ENCODE results near the gene E2F6. TPM values are rescaled to one million over a fixed set of nuclear protein-coding genes. Genes with fewer than 3 reads are reported as not detected.
"Not testable (repeated sequence)": the region's sequence is repeated elsewhere in the genome, so short reads cannot be mapped to it uniquely, and the experiment has no call there.

E2F6 gene
- total RNA-seq, 2 donors from 2014 or later: 5.8 to 8.6 TPM

DNA sequence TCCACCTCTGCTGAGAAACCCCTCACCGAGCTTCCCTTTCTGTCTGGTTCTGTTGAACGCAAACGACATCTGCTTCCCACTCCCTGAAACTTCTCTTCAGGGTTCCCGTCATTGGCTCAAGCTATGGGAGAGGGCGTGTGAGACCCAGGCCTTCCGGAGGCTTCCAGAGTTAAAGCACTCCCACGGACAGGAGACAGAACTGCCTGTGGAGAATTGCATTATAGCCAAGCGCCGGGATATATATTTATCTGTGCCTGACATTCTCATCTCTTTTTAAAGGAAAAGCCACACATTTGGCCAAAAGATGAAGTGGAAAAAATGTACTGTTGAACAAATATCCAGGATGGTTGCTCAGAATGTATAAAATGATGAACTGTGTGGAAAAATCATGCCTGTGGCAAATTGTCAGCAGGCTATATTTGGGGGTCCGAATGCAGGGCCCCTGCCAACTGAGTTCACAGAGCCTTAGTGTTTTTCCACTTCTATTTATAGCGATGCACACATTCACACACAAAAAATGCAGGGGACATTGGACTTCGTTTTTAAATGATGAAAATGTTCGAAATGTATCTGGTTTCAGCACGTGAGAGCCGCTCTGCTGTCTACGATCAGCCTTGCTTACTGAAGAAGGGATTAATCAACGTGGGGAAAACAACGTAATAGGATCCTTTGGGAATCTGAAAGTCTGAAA is 59.5 kb downstream of the E2F6 start:
- Mint-ChIP-seq H3K4me3 (no peak overlapping the region), H3K27me3 (peaks cover 11% of the 10 kb centered on the region), H3K27ac (no peak overlapping the region), H3K9me3 (no peaks in the 10 kb centered on the region), H3K36me3 (ENCODE audit: low read depth) (no peaks in the 10 kb centered on the region), H3K4me1 (no peaks in the 10 kb centered on the region)
- no peak for ATAC-seq (replicated peaks)

DNA sequence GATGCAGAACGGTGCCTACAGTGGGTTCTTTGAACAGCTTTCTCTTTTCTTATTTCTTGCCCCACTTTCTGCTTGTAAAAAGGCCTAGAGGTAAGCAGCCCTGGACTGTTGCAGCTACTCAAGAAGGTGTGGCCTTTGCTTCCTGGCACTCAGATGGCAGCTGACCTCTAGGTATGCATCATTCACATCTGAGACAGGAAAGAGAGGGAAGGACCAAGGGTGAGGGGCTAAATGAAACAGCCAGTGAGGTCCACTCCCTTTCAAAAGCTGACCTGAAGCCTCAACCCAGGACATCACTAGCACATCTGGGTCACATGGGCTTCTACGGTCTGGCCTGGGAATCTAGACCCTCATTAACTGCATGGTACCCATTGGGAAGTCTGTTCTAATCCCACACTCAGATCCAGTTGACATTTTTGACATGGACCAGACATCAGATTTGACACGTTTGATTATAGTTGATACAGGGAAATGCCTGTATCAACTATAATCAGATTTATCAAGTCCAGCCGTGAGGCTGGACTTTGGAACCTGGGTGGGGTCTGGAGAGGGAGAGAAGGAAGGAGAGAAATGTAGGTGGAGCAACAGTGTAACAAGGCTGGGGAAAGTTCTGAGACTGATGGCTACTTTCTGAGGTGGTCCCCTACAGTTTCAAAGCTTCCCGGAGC is 60.2 kb downstream of the E2F6 start:
- Mint-ChIP-seq H3K4me1 (no peaks in the 10 kb centered on the region), H3K27me3 (peaks cover 8% of the 10 kb centered on the region), H3K36me3 (ENCODE audit: low read depth) (no peaks in the 10 kb centered on the region), H3K4me3 (no peak overlapping the region), H3K27ac (no peak overlapping the region), H3K9me3 (no peaks in the 10 kb centered on the region)
- no peak for ATAC-seq (replicated peaks)

DNA sequence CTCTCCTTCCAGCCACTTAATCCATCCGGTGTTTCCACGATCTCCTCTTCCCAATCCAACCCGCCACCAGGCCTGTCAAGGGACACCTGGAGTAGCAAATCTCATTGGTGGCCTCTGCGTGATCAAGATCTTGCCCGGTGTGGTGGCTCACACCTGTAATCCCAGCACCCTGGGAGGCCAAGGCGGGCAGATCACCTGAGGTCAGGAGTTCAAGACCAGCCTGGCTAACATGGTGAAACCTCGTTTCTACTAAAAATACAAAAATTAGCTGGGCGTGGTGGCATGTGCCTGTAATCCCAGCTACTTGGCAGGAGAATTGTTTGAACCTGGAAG is 60.9 kb downstream of the E2F6 start:
- not testable (repeated sequence) for H3K4me1 Mint-ChIP-seq

DNA sequence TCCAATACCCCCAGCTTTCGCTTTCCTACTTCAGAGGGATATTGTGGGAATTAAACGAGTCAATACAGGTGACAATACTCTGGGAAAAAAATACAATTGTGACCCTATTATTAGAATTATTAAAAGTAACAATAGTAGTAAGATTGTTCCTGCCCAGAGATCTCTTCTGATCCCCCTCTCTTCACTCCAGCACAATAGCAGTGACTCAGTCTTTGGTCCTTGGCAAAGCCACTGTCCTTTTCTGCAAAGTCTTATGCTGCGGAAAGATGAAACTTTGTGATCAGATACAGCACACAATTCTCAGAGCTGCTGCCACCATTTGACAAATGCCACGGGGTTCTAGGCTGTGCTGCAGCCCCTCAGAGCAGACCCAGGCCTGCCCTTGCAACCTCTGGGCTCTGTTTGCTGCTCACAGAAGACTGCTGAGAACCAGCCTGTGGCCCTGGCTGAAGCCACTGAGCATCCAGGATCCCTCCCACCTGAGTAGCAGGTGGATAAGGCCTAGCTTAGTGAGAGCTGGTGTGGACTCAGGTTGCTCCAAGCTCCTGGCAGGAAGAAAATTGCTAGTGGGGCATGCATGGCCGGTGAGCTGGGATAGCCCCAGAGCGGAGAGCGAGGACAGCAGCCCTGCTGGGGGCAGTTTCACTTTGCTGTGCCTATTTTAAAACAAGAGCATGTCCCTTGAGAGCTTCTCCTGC is 61.4 kb downstream of the E2F6 start:
- H3K9me3 Mint-ChIP-seq: no peaks in the 10 kb centered on the region
- H3K27ac Mint-ChIP-seq: no peak overlapping the region
- ATAC-seq (replicated peaks): no peak
- H3K4me1 Mint-ChIP-seq: no peaks in the 10 kb centered on the region
- peaks cover 7% of the 10 kb centered on the region for H3K27me3 Mint-ChIP-seq
- no peaks in the 10 kb centered on the region for H3K36me3 Mint-ChIP-seq (ENCODE audit: low read depth)
- no peak overlapping the region for H3K4me3 Mint-ChIP-seq

More for the DNA sequence above, 60.9 kb downstream of the E2F6 start:
- not testable (repeated sequence) for H3K27me3 Mint-ChIP-seq; H3K4me3 Mint-ChIP-seq; H3K27ac Mint-ChIP-seq; H3K9me3 Mint-ChIP-seq; H3K36me3 Mint-ChIP-seq (ENCODE audit: low read depth); ATAC-seq (replicated peaks)

GRCh38 chr2:11402436-11402835 is 63.5 kb downstream of the E2F6 start:
- Mint-ChIP-seq H3K9me3 (no peaks in the 10 kb centered on the region), H3K4me3 (no peak overlapping the region), H3K27me3 (peaks cover 16% of the 10 kb centered on the region)

DNA sequence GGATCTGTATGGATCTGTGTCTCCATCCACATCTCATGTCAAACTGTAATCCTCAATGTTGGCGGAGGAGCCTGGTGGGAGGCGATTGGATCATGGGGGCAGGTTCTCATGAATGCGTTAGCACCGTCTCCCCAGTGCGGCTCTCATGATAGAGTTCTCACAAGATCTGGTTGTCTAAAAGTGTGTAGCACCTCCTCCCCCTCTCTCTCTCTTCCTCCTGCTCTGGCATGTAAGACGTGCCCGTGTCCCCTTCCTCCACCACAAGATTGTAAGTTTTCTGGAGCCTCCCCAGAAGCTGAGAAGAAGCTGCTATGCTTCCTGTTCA is 66.6 kb downstream of the E2F6 start:
- H3K27me3 Mint-ChIP-seq: peaks cover 13% of the 10 kb centered on the region
- ATAC-seq (replicated peaks): no peak
- no peaks in the 10 kb centered on the region for H3K36me3 Mint-ChIP-seq (ENCODE audit: low read depth)
- H3K4me1 Mint-ChIP-seq: no peaks in the 10 kb centered on the region
- H3K4me3 Mint-ChIP-seq: no peak overlapping the region
- no peaks in the 10 kb centered on the region for H3K9me3 Mint-ChIP-seq
- H3K27ac Mint-ChIP-seq: no peak overlapping the region

More at GRCh38 chr2:11402436-11402835, 63.5 kb downstream of the E2F6 start:
- no peaks in the 10 kb centered on the region for H3K4me1 Mint-ChIP-seq
- no peak overlapping the region for H3K27ac Mint-ChIP-seq
- no peaks in the 10 kb centered on the region for H3K36me3 Mint-ChIP-seq (ENCODE audit: low read depth)
- no peak for ATAC-seq (replicated peaks)

DNA sequence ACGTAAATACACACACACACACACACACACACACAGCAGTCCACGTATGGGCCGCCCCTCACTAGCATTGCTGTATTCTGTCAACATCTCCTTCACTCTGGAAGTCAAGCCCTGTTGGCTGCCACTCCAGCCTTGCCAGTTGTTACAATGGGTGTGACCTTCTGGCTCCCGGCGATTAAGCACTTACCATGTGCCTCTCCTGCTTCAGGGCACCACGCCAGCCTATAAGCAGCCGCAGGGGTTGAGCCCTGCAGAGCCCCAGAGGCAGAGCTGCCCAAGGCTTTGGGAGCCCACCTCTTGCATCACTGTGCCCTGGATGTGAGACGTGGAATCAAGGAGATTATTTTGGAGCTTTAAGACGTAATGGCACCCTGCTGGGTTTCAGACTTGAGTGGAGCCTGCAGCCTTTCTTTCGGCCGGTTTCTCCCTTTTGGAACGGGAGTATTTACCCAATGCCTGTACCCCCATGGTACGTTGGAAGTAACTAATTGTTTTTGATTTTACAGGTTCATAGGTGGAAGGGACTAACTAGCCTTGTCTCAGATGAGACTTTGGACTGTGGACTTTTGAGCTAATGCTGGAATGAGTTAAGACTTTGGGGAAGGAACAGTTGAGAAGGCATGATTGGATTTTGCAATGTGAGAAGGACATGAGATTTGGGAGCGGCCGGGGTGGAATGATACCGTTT is 67.1 kb downstream of the E2F6 start:
- H3K27ac Mint-ChIP-seq: no peak overlapping the region
- ATAC-seq (replicated peaks): no peak
- H3K4me1 Mint-ChIP-seq: no peaks in the 10 kb centered on the region
- H3K4me3 Mint-ChIP-seq: no peak overlapping the region
- no peaks in the 10 kb centered on the region for H3K9me3 Mint-ChIP-seq
- H3K36me3 Mint-ChIP-seq (ENCODE audit: low read depth): no peaks in the 10 kb centered on the region
- peaks cover 13% of the 10 kb centered on the region for H3K27me3 Mint-ChIP-seq

DNA sequence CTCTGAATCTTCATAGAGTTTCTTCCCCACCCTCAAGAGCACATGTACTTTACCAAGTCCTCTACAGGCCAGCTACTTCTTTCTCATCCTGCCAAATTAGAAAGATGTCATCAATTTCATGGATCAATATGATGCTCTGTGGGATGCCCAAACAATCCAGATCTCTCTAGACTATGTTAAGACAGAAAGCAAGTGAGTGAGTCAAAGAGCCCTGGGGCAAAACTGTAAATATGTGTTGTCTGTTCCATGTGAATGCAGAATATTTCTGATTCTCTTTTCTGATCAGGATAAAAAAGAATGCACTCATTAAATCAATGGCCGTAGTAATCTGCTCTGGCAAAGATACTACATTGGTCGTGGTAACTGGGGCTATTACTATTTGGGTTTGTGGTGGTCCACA is 68.4 kb downstream of the E2F6 start:
- no peak for ATAC-seq (replicated peaks)
- Mint-ChIP-seq H3K27ac (no peak overlapping the region), H3K27me3 (peaks cover 13% of the 10 kb centered on the region)

GRCh38 chr2:11396467-11397445 is 69.2 kb downstream of the E2F6 start:
- Mint-ChIP-seq H3K36me3 (ENCODE audit: low read depth) (no peaks in the 10 kb centered on the region), H3K27me3 (peaks cover 13% of the 10 kb centered on the region), H3K4me3 (no peak overlapping the region), H3K4me1 (no peaks in the 10 kb centered on the region), H3K9me3 (no peaks in the 10 kb centered on the region), H3K27ac (no peak overlapping the region)
- no peak for ATAC-seq (replicated peaks)

More for the DNA sequence above, 68.4 kb downstream of the E2F6 start:
- Mint-ChIP-seq H3K4me3 (no peak overlapping the region), H3K4me1 (no peaks in the 10 kb centered on the region), H3K9me3 (no peaks in the 10 kb centered on the region), H3K36me3 (ENCODE audit: low read depth) (no peaks in the 10 kb centered on the region)

GRCh38 chr2:11396021-11396420 is 69.9 kb downstream of the E2F6 start:
- H3K36me3 Mint-ChIP-seq (ENCODE audit: low read depth): no peaks in the 10 kb centered on the region
- no peaks in the 10 kb centered on the region for H3K4me1 Mint-ChIP-seq
- no peak overlapping the region for H3K27ac Mint-ChIP-seq
- H3K4me3 Mint-ChIP-seq: no peak overlapping the region
- no peak for ATAC-seq (replicated peaks)
- peaks cover 17% of the 10 kb centered on the region for H3K27me3 Mint-ChIP-seq
- H3K9me3 Mint-ChIP-seq: no peaks in the 10 kb centered on the region

- H3K27me3 Mint-ChIP-seq: peaks cover 17% of the 10 kb centered on the region
- no peak overlapping the region for H3K4me3 Mint-ChIP-seq
- no peaks in the 10 kb centered on the region for H3K36me3 Mint-ChIP-seq (ENCODE audit: low read depth)
- H3K9me3 Mint-ChIP-seq: no peaks in the 10 kb centered on the region
- H3K27ac Mint-ChIP-seq: no peak overlapping the region
- ATAC-seq (replicated peaks): no peak
- no peaks in the 10 kb centered on the region for H3K4me1 Mint-ChIP-seq
Measured at GRCh38 chr2:11395389-11395788, 70.6 kb downstream of the E2F6 start.

All from activated T-helper 17 cell treated with anti-CD3 and anti-CD28 coated beads, Interleukin-2, amount 50 U/mL, for 72 hours (primary cell).